Ishikawa (cell line): ENCODE data around the gene NMT2.

ENCODE experiments used
- EGR1 ChIP-seq: IDR thresholded peaks from 2 replicates; pipeline ENCODE4 v1.6.1; 2012
- EP300 ChIP-seq: IDR thresholded peaks from 2 replicates; pipeline ENCODE4 v1.6.1; 2012; ENCODE audit warnings: borderline replicate concordance
- TAF1 ChIP-seq: IDR thresholded peaks from 2 replicates; pipeline ENCODE4 v1.6.1; 2012; ENCODE audit warnings: low read depth, mild to moderate bottlenecking
- TCF12 ChIP-seq: IDR thresholded peaks from 2 replicates; pipeline ENCODE4 v1.6.1; 2012; ENCODE audit warnings: low read depth

DNA sequence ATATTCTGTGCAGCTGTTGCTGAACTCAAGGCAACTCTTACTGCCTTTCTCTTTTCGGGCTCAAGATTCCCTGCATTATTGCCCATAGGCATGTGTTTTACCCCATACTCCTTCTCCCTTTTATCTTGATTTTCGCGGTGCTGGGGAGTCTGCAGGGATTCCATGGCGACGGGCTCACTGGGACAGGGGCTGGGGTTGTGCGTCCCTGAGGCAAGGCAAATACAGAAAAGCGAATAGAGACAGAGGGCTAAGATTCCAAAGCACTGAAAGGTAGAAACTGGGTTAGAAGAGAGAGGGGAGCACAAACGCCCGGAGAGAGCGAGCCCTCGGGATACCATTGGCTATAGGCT, 71.9 kb downstream of the NMT2 start:
- TF ChIP-seq EGR1 = no peak
- TF ChIP-seq EP300 = no peak
- no peak for TF ChIP-seq TCF12
- TF ChIP-seq TAF1 = no peak
